CD14-positive monocyte (primary cell): ENCODE measurements around the gene CBLN4. TPM values are rescaled to one million over a fixed set of nuclear protein-coding genes. Genes with fewer than 3 reads are reported as not detected.

Source experiments
- DNase-seq, 3 donors: peaks; one replicate each; pipeline ENCODE4 v3.0.0-alpha.2; 2011 to 2022
- H2AFZ ChIP-seq: 2 replicates; pipeline ENCODE4 v1.6.0; 2012; ENCODE audit warnings: mild to moderate bottlenecking, low read depth, low read length, inconsistent platforms; ENCODE audit not compliant: insufficient read depth, poor library complexity, severe bottlenecking
- H3K27ac ChIP-seq, 2 donors: 1 replicate in 1 of 2; 2 replicates in 1 of 2; pipeline ENCODE4 v1.5.1; 2012 to 2013; ENCODE audit warnings: low read length in 2 of 2, control low read depth in 1 of 2, inconsistent platforms in 1 of 2, low read depth in 1 of 2, mild to moderate bottlenecking in 1 of 2
- H3K27me3 ChIP-seq, 2 donors: one replicate each; pipeline versions ENCODE4 v1.6.0 to v1.6.1; 2011 to 2013; ENCODE audit warnings: low read length in 2 of 2; ENCODE audit not compliant: control insufficient read depth in 2 of 2, insufficient read depth in 2 of 2
- H3K36me3 ChIP-seq, 2 donors: replicated peaks in 1 of 2; 1 replicate in 1 of 2; 2 replicates in 1 of 2; pipeline versions ENCODE4 v1.5.1 to v1.6.1; 2012 to 2013; ENCODE audit warnings: low read length in 2 of 2, control low read depth in 1 of 2, inconsistent platforms in 1 of 2, mild to moderate bottlenecking in 1 of 2; ENCODE audit not compliant: insufficient read depth in 2 of 2, control insufficient read depth in 1 of 2
- H3K4me1 ChIP-seq, 2 donors: 1 replicate in 1 of 2; 2 replicates in 1 of 2; pipeline versions ENCODE4 v1.5.1 to v1.6.1; 2012 to 2013; ENCODE audit warnings: low read length in 2 of 2, control low read depth in 1 of 2, inconsistent platforms in 1 of 2, mild to moderate bottlenecking in 1 of 2, moderate library complexity in 1 of 2; ENCODE audit not compliant: insufficient read depth in 2 of 2, control insufficient read depth in 1 of 2
- H3K4me2 ChIP-seq: replicated peaks from 2 replicates; pipeline ENCODE3; 2012; ENCODE audit warnings: low read length, moderate library complexity, mild to moderate bottlenecking; ENCODE audit not compliant: poor library complexity, severe bottlenecking; ENCODE audit errors: extremely low read depth
- H3K4me3 ChIP-seq, 3 experiments: fragments of 200-600 bp in 1 of 3; sonication (generic) in 1 of 3; replicated peaks in 1 of 3; 1 replicate in 2 of 3; 2 replicates in 1 of 3; pipeline ENCODE4 v1.5.1; 2011 to 2013; ENCODE audit warnings: low read length in 3 of 3, mild to moderate bottlenecking in 3 of 3, control low read depth in 2 of 3, low read depth in 2 of 3, inconsistent platforms in 1 of 3, moderate library complexity in 1 of 3
- H3K79me2 ChIP-seq: 2 replicates; pipeline ENCODE4 v1.6.0; 2012; ENCODE audit warnings: mild to moderate bottlenecking, control low read depth, inconsistent platforms, low read length, moderate library complexity; ENCODE audit not compliant: insufficient read depth
- H3K9ac ChIP-seq: 2 replicates; pipeline ENCODE4 v1.6.0; 2017; ENCODE audit warnings: low read length, mild to moderate bottlenecking; ENCODE audit not compliant: insufficient read depth, poor library complexity, severe bottlenecking
- H3K9me3 ChIP-seq, 2 donors: replicated peaks in 1 of 2; 1 replicate in 1 of 2; 2 replicates in 1 of 2; pipeline versions ENCODE4 v1.5.1 to v1.6.1; 2012 to 2013; ENCODE audit warnings: low read length in 2 of 2, control low read depth in 1 of 2; ENCODE audit not compliant: control insufficient read depth in 1 of 2, insufficient read depth in 1 of 2
- H4K20me1 ChIP-seq: 2 replicates; pipeline ENCODE4 v1.6.0; 2012; ENCODE audit warnings: mild to moderate bottlenecking, low read length, control low read depth, moderate library complexity; ENCODE audit not compliant: insufficient read depth
- H3K27ac Mint-ChIP-seq, 7 donors: one replicate each; pipeline ENCODE4 v1.8.0; 2020; ENCODE audit warnings: mild to moderate bottlenecking in 7 of 7, mixed read lengths in 7 of 7, moderate library complexity in 6 of 7, inconsistent platforms in 2 of 7
- H3K27me3 Mint-ChIP-seq, 3 donors: one replicate each; pipeline ENCODE4 v1.8.0; 2021 to 2022; ENCODE audit warnings: low read depth in 3 of 3, mild to moderate bottlenecking in 3 of 3, mixed read lengths in 3 of 3, moderate library complexity in 3 of 3, inconsistent platforms in 1 of 3
- H3K36me3 Mint-ChIP-seq, 2 donors: one replicate each; pipeline ENCODE4 v1.8.0; 2020; ENCODE audit warnings: mixed read lengths in 2 of 2, inconsistent platforms in 1 of 2, mild to moderate bottlenecking in 1 of 2
- H3K4me1 Mint-ChIP-seq: one replicate; pipeline ENCODE4 v1.8.0; 2020; ENCODE audit warnings: mild to moderate bottlenecking, mixed read lengths
- H3K4me3 Mint-ChIP-seq, 2 donors: one replicate each; pipeline ENCODE4 v1.8.0; 2020; ENCODE audit warnings: mild to moderate bottlenecking in 2 of 2, mixed read lengths in 2 of 2, moderate library complexity in 1 of 2
- H3K9me3 Mint-ChIP-seq, 7 donors: one replicate each; pipeline ENCODE4 v1.8.0; 2020 to 2022; ENCODE audit warnings: mixed read lengths in 7 of 7, mild to moderate bottlenecking in 6 of 7, moderate library complexity in 6 of 7, inconsistent platforms in 2 of 7
- CTCF ChIP-seq: fragments of 200-600 bp; IDR thresholded peaks from one replicate; pipeline ENCODE4 v1.8.0; 2022; ENCODE audit warnings: antibody characterized with exemption, mild to moderate bottlenecking
- WGBS: methylation state at CpG from one replicate; pipeline ENCODE4 v1.1.5; 2013; ENCODE audit warnings: missing lambda C conversion rate; ENCODE audit not compliant: insufficient coverage; 5-methylcytosine and 5-hydroxymethylcytosine counted together
- intact Hi-C, 2 donors: fragments of 100-400 bp; cut with micrococcal nuclease; formaldehyde crosslinking; loops; one replicate each; pipeline versions ENCODE4 v1.15.0 to v1.15.1; 2023
- polyA minus RNA-seq: library from RNA; depleted of rRNA, polyadenylated mRNA; stranded (reverse); fragments of >200 nt; gene quantifications from 2 replicates; pipeline ENCODE4 v1.2.3, GENCODE V29; 2012
- polyA plus RNA-seq, 3 donors: library from polyadenylated mRNA; depleted of rRNA in 1 of 3; unstranded in 2 of 3; stranded (reverse) in 1 of 3; fragments of 300-500 nt in 2 of 3; fragments of >200 nt in 1 of 3; fragmentation: Illumina TruSeq in 2 of 3; gene quantifications; 1 replicate in 2 of 3; 2 replicates in 1 of 3; pipeline ENCODE4 v1.2.3, GENCODE V29; 2012 to 2021
- total RNA-seq, 12 experiments: library from RNA in 1 of 12; stranded (reverse) in 1 of 12; fragments of 120-200 nt in 1 of 12; gene quantifications; one replicate each; pipeline ENCODE4 v1.2.4 and lab custom pipeline; 2013 to 2026; ENCODE audit warnings: mixed read lengths in 6 of 12, inconsistent platforms in 1 of 12

CBLN4 gene
- 0.04 TPM for total RNA-seq (2013)
- polyA plus RNA-seq (not detected), polyA minus RNA-seq (0.08 TPM in 1 of 2 replicates, not detected in the other), total RNA-seq (lab: John Stamatoyannopoulos, UW) (0 to 0.46 (median 0.03) reads per million in 11 experiments)

- H3K36me3 Mint-ChIP-seq = no peaks in the 10 kb centered on the region
- H3K27ac Mint-ChIP-seq = no peak within 1 kb of the TSS
- H3K9me3 Mint-ChIP-seq = peaks cover 3 to 21% (median 15%) of the 10 kb centered on the region in 7 donors
- intact Hi-C loops = loop anchor here in 1 of 2 donors (10.0 kb wide), 1 partner anchor 61 kb away; no protein-coding TSS in a partner anchor
- Histone ChIP-seq H3K4me3 (no peak within 1 kb of the TSS), H2AFZ (no peak within 1 kb of the TSS), H3K27ac (no peak within 1 kb of the TSS), H3K4me2 (no peak within 1 kb of the TSS), H4K20me1 (no peaks in the 10 kb centered on the region), H3K4me1 (no peaks in the 10 kb centered on the region), H3K27me3 (peaks cover 11 to 49% of the 10 kb centered on the region in 2 donors), H3K9me3 (peaks cover 6 to 14% of the 10 kb centered on the region in 2 donors), H3K9ac (no peak within 1 kb of the TSS), H3K79me2 (no peaks in the 10 kb centered on the region), H3K36me3 (no peaks in the 10 kb centered on the region)
- H3K4me3 Mint-ChIP-seq = peak within 1 kb of the TSS in 1 of 2 donors; percentile 85
- peaks cover 30 to 48% (median 41%) of the 10 kb centered on the region in 3 donors for H3K27me3 Mint-ChIP-seq
- no peak for DNase-seq
- TF ChIP-seq CTCF = no peak
- WGBS = 4% methylated on average over 17 of the region's 29 CpGs
- no peaks in the 10 kb centered on the region for H3K4me1 Mint-ChIP-seq
Measured at GRCh38 chr20:56005389-56005715, at the start of gene CBLN4. Gene CBLN4, minus strand, starts transcription at chr20:56005519. Its CDS starts 1,348 bp downstream, at chr20:56004171.

GRCh38 chr20:56043227-56043626, 37.9 kb upstream of the CBLN4 start:
- Mint-ChIP-seq H3K36me3 (no peaks in the 10 kb centered on the region), H3K9me3 (peaks cover 0 to 12% (median 5%) of the 10 kb centered on the region in 7 donors), H3K27me3 (no peaks in the 10 kb centered on the region), H3K4me1 (no peaks in the 10 kb centered on the region), H3K4me3 (no peak overlapping the region), H3K27ac (no peak overlapping the region)
- no peak overlapping the region for H2AFZ ChIP-seq
- no peaks in the 10 kb centered on the region for H3K36me3 ChIP-seq
- H3K79me2 ChIP-seq = no peaks in the 10 kb centered on the region
- TF ChIP-seq CTCF = no peak
- 88% methylated on average over 4 of the region's 6 CpGs for WGBS
- no peak overlapping the region for H3K27ac ChIP-seq
- H3K27me3 ChIP-seq = no peaks in the 10 kb centered on the region
- H3K9ac ChIP-seq = no peak overlapping the region
- intact Hi-C loops = loop anchor here in 1 of 2 donors (10.0 kb wide), 1 partner anchor 58 kb away; no protein-coding TSS in a partner anchor
- H3K4me3 ChIP-seq = no peak overlapping the region
- H3K9me3 ChIP-seq = peaks cover 3 to 7% of the 10 kb centered on the region in 2 donors
- no peaks in the 10 kb centered on the region for H3K4me1 ChIP-seq
- no peaks in the 10 kb centered on the region for H4K20me1 ChIP-seq
- no peak overlapping the region for H3K4me2 ChIP-seq
- no peak for DNase-seq
